Stimulated activated CD4-positive, alpha-beta T cell treated with anti-CD3 and anti-CD28 coated beads, Interleukin-1b, Interleukin-23, amount 100 ng/mL, for 24 hours (primary cell): ENCODE data around the gene C6orf58.
"Not testable (repeated sequence)": the region's sequence is repeated elsewhere in the genome, so short reads cannot be mapped to it uniquely, and the experiment has no call there.

Experiments used
- DNase-seq, 4 experiments: peaks; one replicate each; pipeline ENCODE4 v3.0.0-alpha.2; 2020; ENCODE audit warnings: low read depth in 4 of 4, low spot score in 1 of 4

C6orf58 gene

GRCh38 chr6:127590344-127590743 lies 13.4 kb downstream of the C6orf58 start:
- no peak for DNase-seq

GRCh38 chr6:127592964-127593363 lies 16.0 kb downstream of the C6orf58 start:
- no peak for DNase-seq

- DNase-seq = not testable (repeated sequence)
Measured at GRCh38 chr6:127593456-127593855, 16.5 kb downstream of the C6orf58 start.

GRCh38 chr6:127606131-127606562 lies 29.2 kb downstream of the C6orf58 start:
- no peak for DNase-seq

GRCh38 chr6:127608554-127609270 lies 31.7 kb downstream of the C6orf58 start:
- no peak for DNase-seq

GRCh38 chr6:127618729-127619128 lies 41.8 kb downstream of the C6orf58 start:
- no peak for DNase-seq

- DNase-seq = no peak
Measured at GRCh38 chr6:127630800-127631199, 53.8 kb downstream of the C6orf58 start.

- no peak for DNase-seq
Measured at GRCh38 chr6:127634178-127634577, 57.2 kb downstream of the C6orf58 start.

- DNase-seq = no peak
Measured at GRCh38 chr6:127635091-127635490, 58.1 kb downstream of the C6orf58 start.

- no peak for DNase-seq
Measured at GRCh38 chr6:127637830-127638409, 60.9 kb downstream of the C6orf58 start.
